ENCODE results near the gene LILRB1.
"Not testable (repeated sequence)": the region's sequence is repeated elsewhere in the genome, so short reads cannot be mapped to it uniquely, and the experiment has no call there.

LILRB1 gene

GRCh38 chr19:54630262-54630661, at the start of gene LILRB1:
LILRB1 (plus strand) TSS chr19:54630484; CDS start chr19:54631074, 590 bp downstream.
- DNase-seq (ENCODE audit: low read depth) = not testable (repeated sequence)

DNA sequence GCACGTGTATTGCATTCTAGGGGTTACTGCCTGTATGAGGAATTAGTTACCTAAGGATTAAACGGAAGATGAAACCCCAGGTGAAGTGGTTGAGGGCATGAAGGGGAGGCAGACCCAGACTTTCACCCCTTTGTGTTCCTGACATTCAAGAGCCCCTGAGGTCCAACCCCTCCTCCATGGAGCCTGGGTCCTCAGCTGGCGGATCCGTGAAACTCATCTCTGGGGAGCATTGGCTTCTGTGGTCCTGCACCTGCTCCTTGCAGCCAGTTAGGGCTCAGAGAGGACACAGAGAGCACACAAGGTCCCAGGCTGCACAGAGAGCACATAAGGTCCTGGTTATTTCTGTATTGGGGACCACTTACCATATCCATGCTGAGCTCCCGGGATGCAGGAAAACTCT, 43.9 kb upstream of the LILRB1 start:
- DNase-seq (ENCODE audit: low read depth) = no peak

GRCh38 chr19:54587026-54587425, 43.3 kb upstream of the LILRB1 start:
- DNase-seq (ENCODE audit: low read depth) = no peak

- DNase-seq (ENCODE audit: low read depth) = not testable (repeated sequence)
Observed at GRCh38 chr19:54593445-54593844, 36.8 kb upstream of the LILRB1 start, which contains the start of gene LILRA1. LILRA1 (plus strand) TSS chr19:54593632; CDS start chr19:54594245, 613 bp downstream.

DNA sequence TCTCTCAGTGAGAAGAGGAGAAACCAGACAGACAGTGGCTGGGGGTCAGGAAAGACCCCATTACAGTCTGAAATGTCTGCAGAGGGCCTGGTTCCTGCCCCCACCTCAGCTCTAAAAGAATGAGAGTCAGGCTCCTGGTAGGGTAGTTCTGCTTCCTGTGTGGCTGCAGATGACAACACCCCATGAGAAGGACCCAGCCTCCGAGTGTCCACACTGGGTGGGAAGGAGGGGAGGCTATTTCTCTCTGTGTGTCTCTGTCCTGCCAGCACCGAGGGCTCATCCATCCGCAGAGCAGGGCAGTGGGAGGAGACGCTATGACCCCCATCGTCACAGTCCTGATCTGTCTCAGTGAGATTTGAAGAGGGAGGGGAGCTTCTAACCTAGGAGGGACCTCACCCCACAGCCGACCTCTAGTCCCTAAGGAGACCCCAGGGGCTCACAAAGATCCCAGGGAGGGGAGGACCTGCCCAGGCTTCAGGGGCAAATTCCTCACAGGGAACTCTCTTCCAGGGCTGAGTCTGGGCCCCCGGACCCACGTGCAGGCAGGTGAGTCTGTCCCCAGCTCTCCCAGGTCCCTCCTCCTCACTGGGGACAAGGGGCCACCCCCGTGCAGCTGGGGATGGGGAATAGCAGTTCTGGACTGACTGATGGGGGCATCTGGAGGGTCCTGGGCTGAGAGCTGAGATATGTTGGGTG, 36.2 kb upstream of the LILRB1 start:
- DNase-seq (ENCODE audit: low read depth) = not testable (repeated sequence)

DNA sequence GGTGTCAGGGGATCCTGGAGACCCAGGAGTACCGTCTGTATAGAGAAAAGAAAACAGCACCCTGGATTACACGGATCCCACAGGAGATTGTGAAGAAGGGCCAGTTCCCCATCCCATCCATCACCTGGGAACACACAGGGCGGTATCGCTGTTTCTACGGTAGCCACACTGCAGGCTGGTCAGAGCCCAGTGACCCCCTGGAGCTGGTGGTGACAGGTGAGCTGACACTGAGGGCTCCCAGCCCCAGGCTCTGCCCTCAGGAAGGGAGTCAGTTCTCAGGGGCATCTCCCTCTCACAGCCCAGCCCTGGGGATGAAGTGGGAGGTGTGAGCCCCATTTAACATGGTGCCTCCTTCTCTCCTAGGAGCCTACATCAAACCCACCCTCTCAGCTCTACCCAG, 35.5 kb upstream of the LILRB1 start:
- DNase-seq (ENCODE audit: low read depth) = no peak

- not testable (repeated sequence) for DNase-seq (ENCODE audit: low read depth)
Observed at GRCh38 chr19:54595680-54596436, 34.4 kb upstream of the LILRB1 start.

- DNase-seq (ENCODE audit: low read depth) = no peak
Observed at GRCh38 chr19:54600212-54600611, 30.1 kb upstream of the LILRB1 start.

DNA sequence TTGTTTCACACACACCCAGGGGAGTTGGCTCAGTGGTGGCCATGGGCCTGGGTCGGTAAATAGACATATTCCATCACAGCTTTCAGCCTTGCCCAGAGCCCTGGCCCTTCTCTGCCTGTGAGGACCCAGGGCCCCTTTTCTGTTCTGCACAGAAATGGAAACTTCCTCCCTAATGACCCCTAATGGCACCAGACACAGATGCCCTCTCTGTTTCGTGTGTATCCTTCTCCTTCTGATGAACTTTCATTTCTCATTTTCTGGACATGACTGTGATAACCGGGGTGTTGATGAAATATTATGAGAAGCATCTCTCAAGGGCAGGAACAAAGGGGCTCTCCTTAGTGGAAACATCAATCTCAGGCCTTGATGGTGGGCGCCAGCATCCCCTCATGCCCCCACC, 24.1 kb upstream of the LILRB1 start:
- DNase-seq (ENCODE audit: low read depth) = no peak

DNA sequence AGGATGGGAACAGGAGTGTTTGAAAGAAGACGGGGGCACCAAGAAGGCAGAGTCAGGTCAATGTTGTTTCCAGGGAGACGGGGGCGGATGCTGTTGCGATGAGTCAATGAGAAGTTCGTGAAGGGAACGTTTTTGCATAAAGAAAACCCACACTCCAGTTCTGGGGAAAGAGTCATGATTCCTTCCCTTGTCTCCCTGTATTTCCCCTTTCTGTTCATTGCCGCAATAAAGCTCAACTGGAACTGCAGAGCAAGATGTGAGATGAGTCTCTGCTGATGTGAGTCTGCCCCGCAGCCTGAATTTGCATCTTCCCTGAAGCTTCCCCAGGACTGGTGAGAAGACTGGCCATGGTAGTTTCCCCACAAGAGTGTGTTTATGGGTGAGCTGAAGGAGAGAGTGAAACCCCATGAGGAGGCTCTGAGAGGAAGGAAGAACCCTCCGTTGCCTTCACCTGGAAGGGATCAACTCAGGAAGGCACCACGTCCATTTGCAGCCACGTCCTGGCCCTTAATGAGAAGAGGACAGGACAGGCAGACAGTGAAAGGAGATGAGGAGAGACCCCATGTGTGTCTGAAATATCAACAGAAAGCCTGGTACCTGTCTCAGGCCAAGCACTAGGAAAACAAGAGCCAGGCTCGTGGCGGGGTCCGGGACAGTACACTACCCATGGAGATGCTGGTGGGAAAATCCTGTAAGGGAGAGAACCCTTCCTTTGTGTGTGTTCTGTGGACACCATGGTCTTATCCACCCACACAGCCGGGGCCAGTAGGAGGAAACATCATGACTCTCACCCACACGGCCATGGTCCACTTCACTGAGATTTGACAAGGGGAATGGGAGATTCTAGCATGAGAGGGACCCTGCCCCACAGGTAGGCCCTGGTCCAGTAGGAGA, 23.1 kb upstream of the LILRB1 start:
- DNase-seq (ENCODE audit: low read depth) = no peak

DNA sequence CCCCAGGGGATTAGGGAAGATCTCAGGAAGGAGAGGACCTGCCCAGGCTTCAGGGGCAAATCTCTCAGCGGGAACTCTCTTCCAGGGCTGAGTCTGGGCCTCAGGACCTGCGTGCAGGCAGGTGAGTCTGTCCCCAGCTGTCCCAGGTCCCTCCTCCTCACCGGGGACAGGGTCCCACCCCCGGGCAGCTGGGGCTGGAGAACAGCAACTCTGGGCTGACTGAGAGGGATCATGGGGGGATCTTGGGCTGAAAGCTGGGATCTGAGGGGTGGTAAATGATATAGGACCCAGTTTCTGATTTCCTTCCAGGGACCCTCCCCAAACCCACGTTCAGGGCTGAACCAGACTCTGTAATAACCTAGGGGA, 22.5 kb upstream of the LILRB1 start:
- DNase-seq (ENCODE audit: low read depth) = no peak

DNA sequence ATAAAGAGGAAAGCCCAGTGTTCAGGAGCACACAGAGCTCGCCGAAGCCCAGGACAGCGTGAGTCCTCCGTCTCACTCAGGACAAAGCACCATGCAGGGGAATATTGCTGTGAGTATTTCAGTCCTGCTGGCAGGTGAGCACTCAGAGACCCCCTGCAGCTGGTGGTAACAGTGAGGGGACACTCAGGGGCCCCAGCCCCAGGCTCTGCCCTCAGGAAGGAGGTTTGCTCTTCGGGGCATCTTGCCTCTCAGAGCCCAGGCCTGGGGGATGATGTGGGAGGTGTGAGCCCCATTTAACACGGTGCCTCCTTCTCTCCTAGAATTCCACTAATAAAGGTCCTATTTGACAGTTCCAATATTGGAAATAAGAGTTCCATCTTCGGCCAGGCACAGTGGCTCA, 22.1 kb upstream of the LILRB1 start:
- DNase-seq (ENCODE audit: low read depth) = no peak

DNA sequence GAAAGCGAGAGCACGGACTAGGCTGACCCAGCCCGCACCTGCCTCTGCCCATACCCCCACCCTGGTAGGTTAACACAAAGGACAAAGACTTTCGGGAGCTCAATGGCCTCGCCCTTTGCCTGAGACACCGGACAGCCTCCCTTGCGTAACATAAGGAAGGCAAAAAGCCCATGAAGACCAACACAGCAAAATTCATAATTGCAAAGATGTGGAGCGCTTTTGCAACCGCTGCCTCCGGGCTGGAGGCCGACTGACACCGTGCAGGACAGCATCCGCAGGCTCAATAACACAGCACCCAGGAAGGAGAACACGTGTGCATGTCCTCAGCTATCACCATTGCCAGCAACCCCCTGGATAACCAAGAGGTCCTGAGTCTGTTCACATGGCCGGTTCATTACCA, 21.5 kb upstream of the LILRB1 start:
- no peak for DNase-seq (ENCODE audit: low read depth)

DNA sequence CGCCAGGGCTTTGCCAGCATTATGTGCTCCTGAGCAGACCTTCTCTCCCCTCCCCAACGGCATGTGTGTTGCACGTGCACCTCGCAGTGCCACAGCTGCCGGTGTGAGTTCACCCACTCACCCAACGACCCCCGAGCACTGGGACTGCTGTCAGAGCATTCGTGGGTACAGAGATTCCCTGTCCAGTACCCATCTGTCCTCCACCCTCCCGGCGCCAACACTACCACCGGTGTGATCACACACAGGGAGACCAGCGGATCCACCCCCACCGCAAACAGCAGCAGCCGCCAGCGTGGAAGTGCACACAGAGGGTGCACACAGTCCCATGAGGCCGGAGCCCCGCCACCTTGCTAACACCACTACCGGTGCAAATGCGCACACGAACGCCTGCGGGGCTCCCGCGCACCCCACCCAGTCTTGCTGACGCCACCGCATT, 20.9 kb upstream of the LILRB1 start:
- no peak for DNase-seq (ENCODE audit: low read depth)

DNA sequence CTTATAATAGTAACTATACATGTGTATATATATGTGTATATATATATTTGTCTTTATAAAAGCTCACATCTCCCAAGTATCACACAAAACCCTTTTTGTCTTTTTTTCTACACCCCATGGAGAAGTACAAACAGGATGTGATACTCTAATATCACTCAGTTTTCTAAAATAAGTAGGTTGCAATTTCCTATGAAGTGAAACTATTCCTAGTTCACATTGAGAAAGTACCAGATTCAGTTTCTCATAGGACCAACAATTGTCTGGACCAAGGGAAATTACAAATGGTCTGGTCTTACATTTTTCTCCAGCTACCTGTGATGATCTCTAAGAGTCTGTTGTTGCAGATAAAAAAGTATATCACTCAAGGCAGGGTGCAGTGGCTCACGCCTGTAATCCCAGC, 17.9 kb upstream of the LILRB1 start:
- DNase-seq (ENCODE audit: low read depth) = no peak

- no peak for DNase-seq (ENCODE audit: low read depth)
Observed at GRCh38 chr19:54614726-54615125, 15.6 kb upstream of the LILRB1 start.

DNA sequence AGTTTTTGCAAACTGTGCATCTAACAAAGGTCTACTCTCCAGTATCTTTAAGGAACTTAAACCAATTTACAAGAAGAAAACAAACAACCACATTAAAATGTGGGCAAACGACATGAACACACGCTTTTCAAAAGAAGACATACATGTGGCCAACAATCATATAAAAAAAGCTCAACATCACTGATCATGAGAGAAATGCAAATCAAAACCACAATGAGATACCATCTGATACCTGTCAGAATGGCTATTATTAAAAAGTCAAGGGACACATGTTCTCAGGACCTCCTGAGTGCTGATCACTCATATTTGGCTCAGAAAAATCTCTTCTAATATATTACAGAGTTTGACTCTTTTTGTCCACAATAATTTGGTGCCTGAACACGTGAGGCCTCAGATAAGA, 14.2 kb upstream of the LILRB1 start:
- no peak for DNase-seq (ENCODE audit: low read depth)

DNA sequence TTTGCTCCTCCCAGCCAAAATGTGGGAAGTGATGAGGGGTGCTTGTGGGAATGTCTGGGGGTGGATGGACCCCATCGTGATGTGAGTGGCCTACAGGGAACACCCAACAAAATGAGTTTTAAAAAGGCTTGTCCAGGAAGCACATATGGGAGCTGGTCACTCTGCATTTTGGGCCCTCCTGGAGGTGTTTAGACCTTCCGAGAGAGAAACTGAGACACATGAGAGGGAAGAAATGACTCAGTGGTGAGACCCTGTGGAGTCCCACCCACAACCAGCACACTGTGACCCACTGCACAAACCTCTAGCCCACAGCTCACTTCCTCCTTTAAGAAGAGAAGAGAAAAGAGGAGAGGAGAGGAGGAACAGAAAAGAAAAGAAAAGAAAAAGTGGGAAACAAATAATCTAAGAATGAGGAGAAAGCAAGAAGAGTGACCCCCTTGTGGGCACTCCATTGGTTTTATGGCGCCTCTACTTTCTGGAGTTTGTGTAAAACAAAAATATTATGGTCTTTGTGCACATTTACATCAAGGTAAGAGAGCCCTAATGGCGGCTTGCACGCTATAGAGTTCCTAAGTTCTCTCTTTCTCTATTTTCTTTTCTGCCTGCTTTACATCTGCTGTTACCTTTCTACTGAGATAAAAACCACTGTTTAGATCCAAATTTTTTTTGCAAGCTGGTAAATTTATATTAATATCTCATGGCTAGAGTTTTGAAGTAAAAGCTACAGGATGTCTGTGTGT, 13.3 kb upstream of the LILRB1 start:
- DNase-seq (ENCODE audit: low read depth) = no peak

- no peak for DNase-seq (ENCODE audit: low read depth)
Observed at GRCh38 chr19:54620464-54620863, 9.8 kb upstream of the LILRB1 start.

GRCh38 chr19:54622431-54622830, 7.9 kb upstream of the LILRB1 start:
- no peak for DNase-seq (ENCODE audit: low read depth)

- DNase-seq (ENCODE audit: low read depth) = not testable (repeated sequence)
Observed at GRCh38 chr19:54624234-54624633, 6.0 kb upstream of the LILRB1 start.
